ENCODE measurements around the gene CREB1. TPM values are rescaled to one million over a fixed set of nuclear protein-coding genes. Genes with fewer than 3 reads are reported as not detected.

Gene CREB1
- polyA plus RNA-seq, 1 of the 3 experiments (the other 2 are of a cell fraction) = 14.5 TPM

DNA sequence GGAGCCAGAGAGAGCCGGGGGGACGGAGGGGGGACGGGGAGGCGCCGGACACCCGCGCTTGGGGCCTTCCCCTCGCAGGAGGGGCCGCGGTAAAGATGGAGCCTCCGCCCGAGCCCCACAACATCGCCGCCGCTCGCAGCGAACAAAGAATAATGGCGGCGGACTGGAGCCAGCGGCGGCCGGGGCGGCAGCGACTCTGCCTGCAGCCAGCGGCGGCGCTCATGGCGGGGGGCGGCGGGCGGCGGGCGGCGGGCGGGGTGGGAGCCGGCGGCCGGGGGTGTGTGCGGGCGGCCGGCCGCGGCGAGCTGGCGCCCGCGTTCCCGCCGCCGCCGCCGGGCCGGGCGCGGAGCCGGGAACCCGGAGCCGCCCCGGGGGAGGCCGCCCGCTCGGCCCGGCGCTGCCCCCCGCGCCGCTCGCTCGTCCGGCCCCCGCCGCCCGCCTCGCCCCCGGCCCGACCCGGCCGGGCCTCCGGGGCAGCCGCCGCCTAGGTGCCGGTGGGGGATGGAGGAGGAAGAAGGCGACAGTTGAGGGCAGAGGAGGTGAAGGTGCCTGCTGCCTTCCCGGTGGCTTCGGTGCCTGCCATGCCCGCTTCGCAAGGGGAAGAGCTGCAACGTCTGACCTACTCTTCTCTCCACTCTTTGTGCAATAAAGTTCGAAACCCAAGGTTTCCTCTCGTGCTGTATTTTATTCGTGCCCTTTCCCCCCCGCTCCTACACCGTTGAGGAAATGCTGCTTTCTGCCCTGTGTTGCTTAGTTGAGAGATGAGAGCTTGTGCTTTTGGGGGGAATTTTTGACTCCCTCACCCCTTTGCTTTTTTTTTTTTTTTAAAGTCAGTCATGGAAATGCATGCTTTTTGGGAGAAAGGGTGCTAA lies 634 bp downstream of the CREB1 start (continued):
- TF ChIP-seq CHD2 (IDR thresholded peaks at IDR 0.05; ENCODE audit: low read length, partially characterized antibody) = no peak
- peak in 1 of 2 experiments; percentile 17; a peak in 1 of 4 replicates for TF ChIP-seq EP300 (IDR thresholded peaks at IDR 0.05; ENCODE audit: borderline replicate concordance in 1 of 2, low read depth in 1 of 2, low read length in 1 of 2)
- no peak for TF ChIP-seq RAD21 (IDR thresholded peaks at IDR 0.05; ENCODE audit: low read length)
- 0 out of 2 replicates have a peak, but pooled peaks have one; percentile 30 for TF ChIP-seq NFIC (IDR thresholded peaks at IDR 0.05; ENCODE audit: borderline replicate concordance)
- TF ChIP-seq, protein P1, sequence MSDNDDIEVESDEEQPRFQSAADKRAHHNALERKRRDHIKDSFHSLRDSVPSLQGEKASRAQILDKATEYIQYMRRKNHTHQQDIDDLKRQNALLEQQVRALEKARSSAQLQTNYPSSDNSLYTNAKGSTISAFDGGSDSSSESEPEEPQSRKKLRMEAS (IDR thresholded peaks at IDR 0.05; ENCODE audit: low read depth) = peak; percentile 32; the same call in 1 of the 2 replicates
- no peak for TF ChIP-seq IRF3 (IDR thresholded peaks at IDR 0.05; ENCODE audit: low read depth, low read length)
- TF ChIP-seq EZH2phosphoT487 (IDR thresholded peaks at IDR 0.05; ENCODE audit: borderline replicate concordance, low read depth) = no peak
- TF ChIP-seq SMC3 (IDR thresholded peaks at IDR 0.05; ENCODE audit: low read depth, low read length) = no peak; the same call in 1 of the 2 replicates
- TF ChIP-seq FOXM1 (IDR thresholded peaks at IDR 0.05; ENCODE audit: low read depth) = no peak
- TF ChIP-seq, protein P2, sequence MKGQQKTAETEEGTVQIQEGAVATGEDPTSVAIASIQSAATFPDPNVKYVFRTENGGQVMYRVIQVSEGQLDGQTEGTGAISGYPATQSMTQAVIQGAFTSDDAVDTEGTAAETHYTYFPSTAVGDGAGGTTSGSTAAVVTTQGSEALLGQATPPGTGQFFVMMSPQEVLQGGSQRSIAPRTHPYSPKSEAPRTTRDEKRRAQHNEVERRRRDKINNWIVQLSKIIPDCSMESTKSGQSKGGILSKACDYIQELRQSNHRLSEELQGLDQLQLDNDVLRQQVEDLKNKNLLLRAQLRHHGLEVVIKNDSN (IDR thresholded peaks at IDR 0.05; ENCODE audit: borderline replicate concordance, low read depth) = peak; percentile 8; the same call in 1 of the 2 replicates
- TF ChIP-seq REST (IDR thresholded peaks at IDR 0.05; ENCODE audit: low read depth, low read length) = 0 out of 2 replicates have a peak, but pooled peaks have one; percentile 3
- TF ChIP-seq GATA2 (CRISPR knock-in tag; IDR thresholded peaks at IDR 0.05) = no peak
- no peak for TF ChIP-seq ELF1 (IDR thresholded peaks at IDR 0.05)
- TF ChIP-seq NRF1 (IDR thresholded peaks at IDR 0.05; ENCODE audit: low read depth, low read length) = no peak
- peak; percentile 74; the same call in 1 of the 2 replicates for TF ChIP-seq SIN3A (IDR thresholded peaks at IDR 0.05; ENCODE audit: borderline replicate concordance, low read depth, low read length)
- peak; percentile 83 for TF ChIP-seq YY1 (IDR thresholded peaks at IDR 0.05; ENCODE audit: low read depth)

Measured in SK-N-SH (cell line).